Endothelial cell of umbilical vein (primary cell): ENCODE results near the gene NFKB1. TPM values are rescaled to one million over a fixed set of nuclear protein-coding genes. Genes with fewer than 3 reads are reported as not detected.

Source experiments
- BruUV-seq: library from RNA; stranded (reverse); fragments of 400-500 nt; replicated peaks from 2 replicates; lab custom pipeline; 2021; lab: Mats Ljungman, UMichigan
- CTCF ChIA-PET: fragments of 300-600, 350-600 bp; sonication (Branson Sonifier 250); formaldehyde crosslinking; loops from one replicate; lab custom pipeline; 2021; ENCODE audit warnings: antibody characterized with exemption, inconsistent platforms; lab: Charles Lee
- POLR2A ChIA-PET: fragments of 300-600, 350-600 bp; sonication (Branson Sonifier 250); formaldehyde crosslinking; loops from one replicate; lab custom pipeline; 2021; ENCODE audit warnings: antibody characterized with exemption, inconsistent platforms; lab: Charles Lee
- DNase-seq: peaks from one replicate; pipeline ENCODE4 v3.0.0-alpha.2; 2011; ENCODE audit warnings: low read depth, low spot score
- FAIRE-seq: peaks from 2 replicates; lab custom pipeline; 2011; peaks lifted over from hg19 to GRCh38; lab: Jason Lieb, UNC
- H2AFZ ChIP-seq: 2 replicates; pipeline ENCODE4 v1.6.0; 2012; ENCODE audit warnings: low read depth, low read length, control low read depth, inconsistent platforms
- H3K27ac ChIP-seq: 2 replicates; pipeline ENCODE4 v1.5.1; 2011; ENCODE audit warnings: low read depth, mild to moderate bottlenecking, control low read depth, low read length, moderate library complexity; ENCODE audit not compliant: insufficient read depth
- H3K27me3 ChIP-seq, 2 experiments: 2 replicates each; pipeline versions ENCODE4 v1.6.0 to v1.6.1; 2011; ENCODE audit warnings: low read length in 2 of 2, mixed read lengths in 1 of 2; ENCODE audit not compliant: control insufficient read depth in 2 of 2, insufficient read depth in 2 of 2
- H3K36me3 ChIP-seq, 2 experiments: 2 replicates in 1 of 2; 3 replicates in 1 of 2; pipeline ENCODE4 v1.5.1; 2011; ENCODE audit warnings: low read length in 2 of 2, mild to moderate bottlenecking in 1 of 2, moderate library complexity in 1 of 2; ENCODE audit not compliant: control insufficient read depth in 2 of 2, insufficient read depth in 2 of 2; ENCODE audit errors: extremely low read depth in 1 of 2
- H3K4me1 ChIP-seq: 3 replicates; pipeline ENCODE4 v1.5.1; 2011; ENCODE audit warnings: mild to moderate bottlenecking, low read length; ENCODE audit not compliant: control insufficient read depth, insufficient read depth; ENCODE audit errors: extremely low read depth
- H3K4me2 ChIP-seq: 2 replicates; pipeline ENCODE4 v1.6.1; 2011; ENCODE audit warnings: low read length, control low read depth, mixed read lengths; ENCODE audit not compliant: insufficient read depth
- H3K4me3 ChIP-seq, 3 experiments: fragments of 200-600 bp in 1 of 3; sonication (generic), shearing (Covaris generic) in 1 of 3; replicated peaks in 1 of 3; 2 replicates each; pipeline ENCODE4 v1.5.1; 2011 to 2016; ENCODE audit warnings: control low read depth in 3 of 3, low read length in 3 of 3, mild to moderate bottlenecking in 2 of 3, inconsistent platforms in 1 of 3, low read depth in 1 of 3, moderate library complexity in 1 of 3; ENCODE audit not compliant: insufficient read depth in 1 of 3
- H3K79me2 ChIP-seq: 2 replicates; pipeline ENCODE4 v1.6.0; 2012; ENCODE audit warnings: low read length, inconsistent platforms; ENCODE audit not compliant: control insufficient read depth, insufficient read depth
- H3K9ac ChIP-seq: replicated peaks from 2 replicates; pipeline ENCODE3; 2011; ENCODE audit warnings: low read length, control low read depth; ENCODE audit not compliant: insufficient read depth; ENCODE audit errors: extremely low read depth
- H3K9me1 ChIP-seq: replicated peaks from 3 replicates; pipeline ENCODE4 v1.6.0; 2011; ENCODE audit warnings: mild to moderate bottlenecking, low read length; ENCODE audit not compliant: control insufficient read depth, insufficient read depth; ENCODE audit errors: extremely low read depth
- H3K9me3 ChIP-seq: replicated peaks from 2 replicates; pipeline ENCODE4 v1.5.1; 2012; ENCODE audit warnings: low read length, inconsistent platforms; ENCODE audit not compliant: control insufficient read depth, insufficient read depth
- H4K20me1 ChIP-seq: replicated peaks from 2 replicates; pipeline ENCODE3; 2011; ENCODE audit warnings: mild to moderate bottlenecking, low read length; ENCODE audit not compliant: control insufficient read depth, insufficient read depth; ENCODE audit errors: extremely low read depth
- EZH2 ChIP-seq: IDR thresholded peaks from 2 replicates; pipeline ENCODE4 v1.6.1; 2012; ENCODE audit warnings: borderline replicate concordance, low read depth, mild to moderate bottlenecking, moderate library complexity, low read length, inconsistent platforms; ENCODE audit not compliant: severe bottlenecking
- FOS ChIP-seq: IDR thresholded peaks from 2 replicates; pipeline ENCODE4 v1.6.1; 2011; ENCODE audit warnings: mild to moderate bottlenecking, low read length, moderate library complexity, borderline replicate concordance; ENCODE audit not compliant: insufficient read depth
- GATA2 ChIP-seq: IDR thresholded peaks from 2 replicates; pipeline ENCODE4 v1.7.0; 2011; ENCODE audit warnings: low read depth, mild to moderate bottlenecking, moderate library complexity, mixed read lengths, low read length; ENCODE audit not compliant: insufficient read length, insufficient read depth
- JUN ChIP-seq: IDR thresholded peaks from 2 replicates; pipeline ENCODE4 v1.6.1; 2011; ENCODE audit warnings: borderline replicate concordance, low read depth; ENCODE audit not compliant: insufficient read length, insufficient read depth
- MYC ChIP-seq: IDR thresholded peaks from one replicate; pipeline ENCODE4 v1.6.1; 2011; ENCODE audit warnings: mild to moderate bottlenecking, low read depth, low read length
- POLR2A ChIP-seq: IDR thresholded peaks from 2 replicates; pipeline ENCODE4 v1.6.1; 2012; ENCODE audit warnings: low read depth, mild to moderate bottlenecking, control low read depth, low read length
- POLR2AphosphoS5 ChIP-seq: IDR thresholded peaks from 2 replicates; pipeline ENCODE4 v1.6.1; 2012; ENCODE audit warnings: low read depth, mild to moderate bottlenecking, control low read depth, low read length, moderate library complexity; ENCODE audit not compliant: insufficient read depth
- dilution Hi-C: fragments of 300-500 bp; cut with MboI; formaldehyde crosslinking; loops from one replicate; pipeline ENCODE4 v1.15.0; 2019; ENCODE audit warnings: low sequenced_read_pairs; ENCODE audit not compliant: extremely low pct_ligation_motif_present
- intact Hi-C: fragments of 100-400 bp; cut with micrococcal nuclease; formaldehyde crosslinking; loops from one replicate; pipeline ENCODE4 v1.10.0; 2022
- polyA plus RNA-seq, 4 experiments: library from polyadenylated mRNA; depleted of rRNA in 3 of 4; stranded (reverse) in 3 of 4; unstranded in 1 of 4; fragments of >200 nt; gene quantifications; 2 replicates each; pipeline versions ENCODE4 v1.2.1 to v1.2.3, GENCODE V29; 2011 to 2012; ENCODE audit warnings: missing spikeins in 1 of 4
- total RNA-seq: library from RNA; stranded (reverse); gene quantifications from 2 replicates; pipeline ENCODE4 v1.2.3, GENCODE V29; 2021
- TF ChIP-seq, protein P1 (sequence below): IDR thresholded peaks from 2 replicates; pipeline ENCODE4 v1.6.1; 2011; ENCODE audit not compliant: insufficient read depth, insufficient read length
- TF ChIP-seq, protein P2 (sequence below), 2 donors: IDR thresholded peaks; 1 replicate in 1 of 2; 2 replicates in 1 of 2; pipeline ENCODE4 v1.5.1; 2011; ENCODE audit warnings: low read length in 2 of 2, mild to moderate bottlenecking in 2 of 2, moderate library complexity in 2 of 2, control low read depth in 1 of 2, inconsistent platforms in 1 of 2, low read depth in 1 of 2; ENCODE audit not compliant: insufficient read depth in 1 of 2; ENCODE audit errors: extremely low read depth in 1 of 2

NFKB1 gene
- total and polyA plus RNA-seq, 2 donors (not counting 3 experiments of a cell fraction or from before 2014, with no cell fraction given), result 21.3 to 41.4 TPM

DNA sequence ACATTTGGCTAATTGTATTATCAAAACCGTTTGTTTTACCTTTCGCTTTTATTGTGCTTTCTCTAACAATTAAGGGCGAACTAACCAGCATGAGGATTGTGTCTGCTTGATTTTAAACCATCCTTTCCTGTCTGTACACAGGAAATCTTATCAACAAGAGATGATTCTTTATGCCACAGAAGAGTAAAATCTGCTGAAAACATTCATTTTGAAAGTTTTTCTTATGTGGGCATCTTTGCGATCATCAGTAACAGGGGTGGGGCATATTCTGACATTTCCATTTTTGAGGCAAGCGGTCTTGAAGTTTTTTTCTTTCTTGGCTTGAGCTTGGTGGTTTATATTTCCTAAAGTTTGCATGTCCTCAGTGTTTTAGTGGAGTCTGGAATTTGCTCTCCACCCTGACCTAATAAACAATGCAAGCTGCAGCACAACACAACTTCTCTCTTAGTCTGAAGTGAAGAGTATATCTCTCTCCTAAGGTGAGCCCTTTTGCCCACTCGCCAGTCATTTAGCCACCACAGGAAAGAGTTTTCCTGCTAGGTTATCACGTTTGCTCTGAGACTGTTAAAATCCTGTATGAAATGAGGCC lies 26.6 kb downstream of the NFKB1 start:
- no peak for DNase-seq
- dilution Hi-C loops, result no loop called here
- no peaks in the 10 kb centered on the region for H3K36me3 ChIP-seq

More for the DNA sequence above, 26.6 kb downstream of the NFKB1 start:
- no peak overlapping the region for H3K4me2 ChIP-seq
- H4K20me1 ChIP-seq, result peaks cover 2% of the 10 kb centered on the region
- TF ChIP-seq, protein P1, sequence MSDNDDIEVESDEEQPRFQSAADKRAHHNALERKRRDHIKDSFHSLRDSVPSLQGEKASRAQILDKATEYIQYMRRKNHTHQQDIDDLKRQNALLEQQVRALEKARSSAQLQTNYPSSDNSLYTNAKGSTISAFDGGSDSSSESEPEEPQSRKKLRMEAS, result no peak
- TF ChIP-seq EZH2, result no peak
- TF ChIP-seq GATA2, result no peak
- no peak for TF ChIP-seq POLR2A
- no peak for TF ChIP-seq FOS
- no peak for TF ChIP-seq POLR2AphosphoS5
- TF ChIP-seq, protein P2, sequence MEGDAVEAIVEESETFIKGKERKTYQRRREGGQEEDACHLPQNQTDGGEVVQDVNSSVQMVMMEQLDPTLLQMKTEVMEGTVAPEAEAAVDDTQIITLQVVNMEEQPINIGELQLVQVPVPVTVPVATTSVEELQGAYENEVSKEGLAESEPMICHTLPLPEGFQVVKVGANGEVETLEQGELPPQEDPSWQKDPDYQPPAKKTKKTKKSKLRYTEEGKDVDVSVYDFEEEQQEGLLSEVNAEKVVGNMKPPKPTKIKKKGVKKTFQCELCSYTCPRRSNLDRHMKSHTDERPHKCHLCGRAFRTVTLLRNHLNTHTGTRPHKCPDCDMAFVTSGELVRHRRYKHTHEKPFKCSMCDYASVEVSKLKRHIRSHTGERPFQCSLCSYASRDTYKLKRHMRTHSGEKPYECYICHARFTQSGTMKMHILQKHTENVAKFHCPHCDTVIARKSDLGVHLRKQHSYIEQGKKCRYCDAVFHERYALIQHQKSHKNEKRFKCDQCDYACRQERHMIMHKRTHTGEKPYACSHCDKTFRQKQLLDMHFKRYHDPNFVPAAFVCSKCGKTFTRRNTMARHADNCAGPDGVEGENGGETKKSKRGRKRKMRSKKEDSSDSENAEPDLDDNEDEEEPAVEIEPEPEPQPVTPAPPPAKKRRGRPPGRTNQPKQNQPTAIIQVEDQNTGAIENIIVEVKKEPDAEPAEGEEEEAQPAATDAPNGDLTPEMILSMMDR (IDR thresholded peaks at IDR 0.05; ENCODE audit: extremely low read depth in 1 of 2, insufficient read depth in 1 of 2, low read depth in 1 of 2, low read length in 2 of 2), result no peak
- no peak for TF ChIP-seq JUN
- TF ChIP-seq MYC, result no peak
- CTCF ChIA-PET, result interaction anchor here (1.1 to 1.7 kb wide), 2 partner anchors 15 to 97 kb away, joined by 4 to 7 read pairs; no protein-coding TSS in a partner anchor
- peaks cover 15% of the 10 kb centered on the region for H3K4me1 ChIP-seq
- H3K27ac ChIP-seq, result no peak overlapping the region
- no TSS peak for BruUV-seq
- no peak for FAIRE-seq
- H3K9me1 ChIP-seq, result peaks cover 2% of the 10 kb centered on the region
- H3K79me2 ChIP-seq, result peaks cover 24% of the 10 kb centered on the region
- no peak overlapping the region for H2AFZ ChIP-seq
- H3K27me3 ChIP-seq, result no peaks in the 10 kb centered on the region
- no peak overlapping the region for H3K9ac ChIP-seq
- H3K4me3 ChIP-seq, result no peak overlapping the region
- H3K9me3 ChIP-seq, result no peaks in the 10 kb centered on the region
- intact Hi-C loops, result no loop called here
- POLR2A ChIA-PET, result no interaction called here
